Ishikawa (cell line): ENCODE measurements around the gene HOTAIR.

Experiments used
- FOXM1 ChIP-seq: IDR thresholded peaks from 2 replicates; pipeline ENCODE4 v1.6.1; 2012; ENCODE audit warnings: low read depth, borderline replicate concordance
- TAF1 ChIP-seq: IDR thresholded peaks from 2 replicates; pipeline ENCODE4 v1.6.1; 2012; ENCODE audit warnings: low read depth, mild to moderate bottlenecking
- USF1 ChIP-seq: IDR thresholded peaks from 2 replicates; pipeline ENCODE4 v1.6.1; 2012

- TF ChIP-seq TAF1 (no peak), USF1 (no peak), FOXM1 (no peak)
Observed at GRCh38 chr12:53975479-53976152, 862 bp upstream of the HOTAIR start.
